OCI-LY1 (cell line): Measurements from ENCODE around the gene NKX1-1.

ENCODE experiments used
- CTCF ChIP-seq: fragments of 200-600 bp; sonication (generic), shearing (Covaris generic); IDR thresholded peaks from 2 replicates; pipeline ENCODE4 v1.5.1; 2017; ENCODE audit warnings: mild to moderate bottlenecking, antibody characterized with exemption, low read length, moderate library complexity, mixed read lengths
- EZH2 ChIP-seq: fragments of 200-600 bp; sonication (generic), shearing (Covaris generic); IDR thresholded peaks from 2 replicates; pipeline ENCODE4 v1.8.0; 2017; ENCODE audit warnings: borderline replicate concordance, mixed run types, mild to moderate bottlenecking, antibody characterized with exemption, low read length, moderate library complexity, mixed read lengths

DNA sequence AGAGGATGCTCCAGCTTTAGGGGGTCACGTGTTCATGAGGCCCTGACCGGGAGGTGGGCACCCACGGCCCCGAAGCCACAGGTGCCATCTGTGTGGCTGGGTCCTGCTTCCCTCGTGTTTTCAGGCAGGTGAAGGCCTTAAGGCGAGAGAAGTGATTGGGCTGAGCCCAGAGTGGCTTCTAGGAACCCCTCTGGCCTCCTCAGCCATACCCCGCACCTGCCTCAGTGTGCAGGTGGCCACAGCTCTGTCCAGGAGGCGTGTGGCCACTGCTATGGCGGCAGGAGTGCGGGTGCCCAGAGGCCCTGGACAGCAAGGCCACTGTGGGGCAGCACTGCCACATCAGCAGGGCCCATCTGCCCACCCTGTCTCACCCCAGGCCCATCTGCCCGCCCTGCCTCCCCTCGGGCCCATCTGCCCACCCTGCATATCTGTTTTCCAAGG is 25.0 kb downstream of the NKX1-1 start:
- TF ChIP-seq CTCF (no peak), EZH2 (no peak)
